ENCODE data around the gene MALAT1.

The MALAT1 gene

DNA sequence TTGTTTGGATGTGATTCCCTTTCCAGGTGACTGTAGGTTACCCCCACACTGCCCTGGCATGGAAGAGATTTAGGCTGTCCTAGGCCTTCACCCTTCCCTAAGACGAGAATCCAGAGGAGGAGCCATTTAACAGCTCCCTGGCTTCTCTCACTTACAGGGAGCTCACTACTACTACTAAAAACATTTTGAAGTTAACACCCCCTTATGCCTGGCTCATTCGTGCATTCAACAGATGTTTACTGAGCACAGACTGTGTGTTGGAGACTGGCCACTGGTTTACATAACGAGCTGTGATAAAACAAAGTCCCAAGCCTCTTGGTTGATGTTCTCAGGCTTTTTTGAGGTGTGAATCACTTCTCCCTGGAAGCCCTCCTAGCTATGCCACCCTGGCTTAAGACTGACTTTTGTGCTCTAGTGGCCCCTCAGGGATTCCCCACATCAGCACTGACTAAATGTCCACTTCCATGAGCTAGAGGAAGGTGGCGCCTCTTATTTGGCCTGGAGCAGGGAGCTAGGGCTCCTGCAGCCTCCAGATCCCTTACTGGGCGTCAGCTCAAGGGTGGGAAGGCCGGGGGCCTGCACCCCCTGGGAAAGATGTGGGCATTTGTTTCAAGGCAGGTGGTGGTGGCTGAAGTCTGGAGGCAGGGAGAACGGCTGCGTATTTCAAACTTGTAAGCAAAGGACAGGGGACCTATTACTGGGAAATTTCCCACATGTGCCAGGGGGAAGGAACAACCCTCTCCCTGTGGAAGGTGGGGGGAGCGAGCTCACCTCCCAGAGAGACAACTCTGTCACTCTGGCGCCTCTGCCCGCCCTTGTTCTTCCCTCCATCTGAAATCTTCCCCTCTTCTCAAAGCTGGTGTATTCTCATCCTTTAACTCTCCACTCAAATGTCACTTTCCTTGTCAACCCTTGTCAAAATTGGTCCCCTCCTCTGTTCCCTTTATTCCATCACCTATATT lies 19.4 kb upstream of the MALAT1 start:
- peak; percentile 40 for DNase-seq

DNA sequence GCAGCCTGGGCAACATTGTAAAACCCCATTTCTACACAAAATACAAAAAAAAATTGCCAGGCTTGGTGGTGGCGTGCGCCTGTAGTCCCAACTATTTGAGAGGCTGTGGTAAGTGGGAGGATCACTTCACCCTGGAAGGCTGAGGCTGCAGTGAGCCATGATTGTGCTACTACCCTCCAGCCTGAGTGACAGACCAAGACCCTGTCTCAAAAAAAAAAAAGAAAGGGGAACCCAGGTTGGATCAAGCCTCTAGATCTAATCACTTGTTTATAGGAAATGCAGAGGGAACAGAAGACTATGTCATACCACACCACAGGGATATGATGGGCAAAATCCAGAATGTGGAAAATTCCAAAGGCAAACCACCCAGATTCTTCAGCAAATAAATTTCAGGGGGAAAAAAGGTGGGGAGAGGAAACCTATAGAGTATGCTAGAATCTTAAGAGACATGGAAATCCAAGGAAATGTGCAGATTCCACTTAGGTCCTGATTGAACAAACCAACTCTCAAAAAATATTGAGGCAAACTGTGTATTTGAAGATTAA lies 16.5 kb upstream of the MALAT1 start:
- peak; percentile 35 for DNase-seq

GRCh38 chr11:65485920-65486219 lies 13.0 kb upstream of the MALAT1 start:
- no peak for DNase-seq

- no peak for DNase-seq
Observed at GRCh38 chr11:65486570-65487466, 12.0 kb upstream of the MALAT1 start.

- peak; percentile 91 for DNase-seq
Observed at GRCh38 chr11:65487467-65488272, 11.2 kb upstream of the MALAT1 start.

GRCh38 chr11:65488273-65489034 lies 10.4 kb upstream of the MALAT1 start:
- no peak for DNase-seq

- DNase-seq, result no peak
Observed at GRCh38 chr11:65489035-65489705, 9.7 kb upstream of the MALAT1 start.

- no peak for DNase-seq
Observed at GRCh38 chr11:65489706-65490320, 9.0 kb upstream of the MALAT1 start.

- DNase-seq, result no peak
Observed at GRCh38 chr11:65491163-65491465, 7.7 kb upstream of the MALAT1 start.

DNA sequence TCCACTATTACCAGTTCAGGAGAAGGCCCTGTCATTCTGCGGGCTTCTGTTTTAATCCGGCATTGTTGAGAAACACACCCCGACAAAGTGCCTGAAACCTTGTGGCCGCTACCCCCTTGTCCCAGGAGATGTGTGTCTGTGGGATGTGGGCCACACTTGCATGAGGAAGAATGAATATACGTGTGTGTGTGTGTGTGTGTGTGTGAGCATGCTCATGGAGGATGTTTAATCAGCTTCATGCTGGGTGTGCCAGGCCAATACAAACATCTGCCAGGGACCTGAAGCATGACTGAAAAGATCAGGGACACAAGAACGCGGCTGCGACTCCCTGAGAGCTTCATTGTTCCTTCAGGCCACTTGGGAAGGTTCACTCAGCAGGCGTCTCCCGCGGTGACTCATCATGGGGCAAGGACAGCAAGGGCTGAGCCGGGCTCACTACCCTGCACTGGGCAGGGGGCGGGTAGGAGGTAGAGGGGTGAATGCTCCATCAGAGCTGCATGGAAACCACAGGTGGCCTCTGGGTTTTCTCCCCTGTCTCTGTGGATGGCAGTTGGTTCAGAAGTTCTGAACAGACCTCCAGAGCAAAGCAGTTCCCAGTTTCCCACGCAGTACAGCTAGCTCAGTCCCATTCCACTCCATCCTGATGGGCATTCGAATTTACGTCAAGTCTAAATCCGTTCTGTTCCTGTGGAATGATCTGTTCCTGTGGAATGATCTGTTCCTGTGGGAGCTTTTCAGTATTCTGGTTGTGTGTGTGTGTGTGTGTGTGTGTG lies 7.0 kb upstream of the MALAT1 start:
- no peak for DNase-seq

DNA sequence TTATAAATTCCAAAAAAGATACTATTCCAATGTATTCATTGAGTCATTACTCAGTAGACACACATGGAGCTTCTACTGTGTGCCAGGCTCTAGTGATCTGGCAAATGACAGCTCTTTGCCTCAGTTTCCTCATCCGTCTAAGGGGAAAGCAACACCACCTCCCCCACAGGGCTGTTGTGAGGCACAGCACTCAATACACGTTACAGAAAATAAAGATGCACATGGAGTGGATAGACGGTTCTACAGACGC lies 6.5 kb upstream of the MALAT1 start:
- DNase-seq, result no peak

GRCh38 chr11:65492637-65493366 lies 6.0 kb upstream of the MALAT1 start:
- peak; percentile 94 for DNase-seq

DNA sequence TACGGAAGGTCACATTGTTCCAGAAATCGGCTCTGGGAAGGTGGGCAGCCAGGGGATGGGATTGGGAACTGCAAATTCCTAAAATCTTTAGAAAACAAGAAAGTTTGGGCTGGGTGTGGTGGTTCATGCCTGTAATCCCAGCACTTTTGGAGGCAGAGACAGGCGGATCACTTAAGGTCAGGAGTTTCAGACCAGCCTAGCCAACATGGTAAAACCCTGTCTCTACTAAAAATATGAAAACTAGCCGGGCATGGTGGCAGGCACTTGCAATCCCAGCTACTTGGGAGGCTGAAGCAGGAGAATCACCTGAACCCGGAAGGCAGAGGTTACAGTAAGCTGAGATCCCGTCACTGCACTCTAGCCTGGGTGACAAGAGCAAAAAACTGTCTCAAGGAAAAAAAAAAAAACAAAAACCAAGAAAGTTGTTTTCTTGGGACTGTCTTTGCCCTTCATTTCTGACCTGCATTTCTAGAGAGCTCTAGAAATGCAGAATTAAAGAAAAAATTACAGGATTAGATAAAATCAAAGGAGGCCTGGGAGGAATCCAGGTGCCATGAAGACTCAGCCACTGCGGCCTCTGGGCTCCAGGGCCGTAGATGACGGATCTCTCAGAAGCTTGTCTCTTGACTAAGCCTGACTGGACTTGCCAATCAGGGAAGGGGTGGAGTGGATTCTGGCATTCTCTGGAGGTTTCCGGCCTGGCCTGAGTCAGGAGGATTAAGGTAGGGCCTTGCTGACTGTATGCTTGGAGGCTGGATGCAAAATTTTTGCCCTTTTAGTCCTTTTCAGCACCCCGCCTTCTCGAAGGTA lies 5.3 kb upstream of the MALAT1 start:
- DNase-seq, result no peak

GRCh38 chr11:65496304-65497140 lies 2.3 kb upstream of the MALAT1 start:
- no peak for DNase-seq

GRCh38 chr11:65497141-65498041 lies 1.5 kb upstream of the MALAT1 start:
- peak; percentile 99 for DNase-seq

DNA sequence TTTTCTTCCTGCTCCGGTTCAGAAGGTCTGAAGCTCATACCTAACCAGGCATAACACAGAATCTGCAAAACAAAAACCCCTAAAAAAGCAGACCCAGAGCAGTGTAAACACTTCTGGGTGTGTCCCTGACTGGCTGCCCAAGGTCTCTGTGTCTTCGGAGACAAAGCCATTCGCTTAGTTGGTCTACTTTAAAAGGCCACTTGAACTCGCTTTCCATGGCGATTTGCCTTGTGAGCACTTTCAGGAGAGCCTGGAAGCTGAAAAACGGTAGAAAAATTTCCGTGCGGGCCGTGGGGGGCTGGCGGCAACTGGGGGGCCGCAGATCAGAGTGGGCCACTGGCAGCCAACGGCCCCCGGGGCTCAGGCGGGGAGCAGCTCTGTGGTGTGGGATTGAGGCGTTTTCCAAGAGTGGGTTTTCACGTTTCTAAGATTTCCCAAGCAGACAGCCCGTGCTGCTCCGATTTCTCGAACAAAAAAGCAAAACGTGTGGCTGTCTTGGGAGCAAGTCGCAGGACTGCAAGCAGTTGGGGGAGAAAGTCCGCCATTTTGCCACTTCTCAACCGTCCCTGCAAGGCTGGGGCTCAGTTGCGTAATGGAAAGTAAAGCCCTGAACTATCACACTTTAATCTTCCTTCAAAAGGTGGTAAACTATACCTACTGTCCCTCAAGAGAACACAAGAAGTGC lies 661 bp upstream of the MALAT1 start:
- DNase-seq, result peak; percentile 84

DNA sequence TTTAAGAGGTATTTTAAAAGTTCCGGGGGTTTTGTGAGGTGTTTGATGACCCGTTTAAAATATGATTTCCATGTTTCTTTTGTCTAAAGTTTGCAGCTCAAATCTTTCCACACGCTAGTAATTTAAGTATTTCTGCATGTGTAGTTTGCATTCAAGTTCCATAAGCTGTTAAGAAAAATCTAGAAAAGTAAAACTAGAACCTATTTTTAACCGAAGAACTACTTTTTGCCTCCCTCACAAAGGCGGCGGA lies 193 bp upstream of the MALAT1 start:
- DNase-seq, result no peak

Data from OCI-M1 (cell line).